Measurements from ENCODE around the gene UBE4B. TPM values are rescaled to one million over a fixed set of nuclear protein-coding genes. Genes with fewer than 3 reads are reported as not detected.
A peak's percentile ranks its signal among the peaks of the same experiment; 100 is the strongest.

Gene UBE4B
- total and polyA plus RNA-seq, 2 experiments from 2014 or later = 28.4 to 115 TPM

DNA sequence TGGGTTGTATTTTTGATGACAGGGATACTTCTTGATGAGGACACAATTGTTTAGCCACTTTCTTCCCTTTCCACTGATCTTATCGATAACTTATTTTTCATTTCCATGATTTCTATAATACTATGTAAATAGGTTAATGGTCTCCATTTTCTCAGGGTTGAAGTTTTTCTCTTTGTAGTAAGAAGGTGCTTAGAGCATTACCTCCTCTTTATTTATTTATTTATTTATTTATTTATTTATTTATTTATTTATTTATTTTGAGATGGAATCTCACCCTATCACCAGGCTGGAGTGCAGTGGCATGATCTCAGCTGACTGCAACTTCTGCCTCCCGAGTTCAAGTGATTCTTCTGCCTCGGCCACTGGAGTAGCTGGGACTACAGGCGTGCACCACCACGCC, 70.4 kb downstream of the UBE4B start:
- Histone ChIP-seq H4K20me1 (replicated peaks; ENCODE audit: insufficient read depth) (peaks cover 8% of the 10 kb centered on the region; the same call in 1 of the 2 replicates), H3K4me1 (ENCODE audit: insufficient read depth) (no peaks in the 10 kb centered on the region), H3F3A (replicated peaks; ENCODE audit: low read depth) (no peaks in the 10 kb centered on the region), H3K79me2 (replicated peaks; ENCODE audit: insufficient read depth) (peaks cover 3% of the 10 kb centered on the region; the same call in 1 of the 2 replicates), H3K4me3 (no peak overlapping the region), H3K4me2 (no peak overlapping the region), H3K36me3 (ENCODE audit: insufficient read depth) (peaks cover 20% of the 10 kb centered on the region), H3K9me2 (ENCODE audit: insufficient read depth) (no peaks in the 10 kb centered on the region), H2AFZ (no peak overlapping the region), H3K27me3 (ENCODE audit: insufficient read depth) (no peaks in the 10 kb centered on the region), H3K27ac (ENCODE audit: low read depth) (no peak overlapping the region)
- Mint-ChIP-seq H3K27me3 (ENCODE audit: insufficient read depth, low read depth, poor library complexity) (peaks cover 2% of the 10 kb centered on the region), H3K27ac (no peak overlapping the region), H3K4me1 (no peaks in the 10 kb centered on the region), H3K36me3 (ENCODE audit: low read depth) (peaks cover 47% of the 10 kb centered on the region), H3K4me3 (no peak overlapping the region), H3K9me3 (no peaks in the 10 kb centered on the region; the same call in 2 of the 3 replicates)
- no peak for ATAC-seq
- no peak for DNase-seq (ENCODE audit: low spot score)
- TF ChIP-seq JUNB (IDR thresholded peaks at IDR 0.05; ENCODE audit: unreplicated experiment) = no peak

GRCh38 chr1:10104834-10105233, 72.1 kb downstream of the UBE4B start:
- peaks cover 50% of the 10 kb centered on the region for H3K36me3 Mint-ChIP-seq (ENCODE audit: low read depth)
- no peaks in the 10 kb centered on the region for H3K9me3 Mint-ChIP-seq
- Histone ChIP-seq H3K27me3 (ENCODE audit: insufficient read depth) (no peaks in the 10 kb centered on the region), H4K20me1 (replicated peaks; ENCODE audit: insufficient read depth) (peaks cover 8% of the 10 kb centered on the region; the same call in 1 of the 2 replicates), H3K79me2 (replicated peaks; ENCODE audit: insufficient read depth) (peaks cover 3% of the 10 kb centered on the region), H3K27ac (ENCODE audit: low read depth) (no peak overlapping the region), H3K36me3 (ENCODE audit: insufficient read depth) (peaks cover 20% of the 10 kb centered on the region), H3K4me3 (no peak overlapping the region), H3F3A (replicated peaks; ENCODE audit: low read depth) (no peaks in the 10 kb centered on the region), H3K4me2 (no peak overlapping the region), H3K9me2 (ENCODE audit: insufficient read depth) (no peaks in the 10 kb centered on the region), H3K4me1 (ENCODE audit: insufficient read depth) (no peaks in the 10 kb centered on the region), H2AFZ (no peak overlapping the region)
- no peak overlapping the region for H3K27ac Mint-ChIP-seq
- no peak overlapping the region for H3K4me3 Mint-ChIP-seq
- DNase-seq (ENCODE audit: low spot score) = no peak
- H3K27me3 Mint-ChIP-seq (ENCODE audit: insufficient read depth, low read depth, poor library complexity) = peaks cover 2% of the 10 kb centered on the region
- ATAC-seq = no peak
- TF ChIP-seq STAT1 (IDR thresholded peaks at IDR 0.05; ENCODE audit: unreplicated experiment) (no peak), NANOG (IDR thresholded peaks at IDR 0.05; ENCODE audit: borderline replicate concordance) (no peak), ETS1 (IDR thresholded peaks at IDR 0.05) (no peak), EZH2phosphoT487 (IDR thresholded peaks at IDR 0.05; ENCODE audit: unreplicated experiment) (no peak), ZNF331 (CRISPR knock-in tag; IDR thresholded peaks at IDR 0.05; ENCODE audit: low read depth) (no peak), JUNB (IDR thresholded peaks at IDR 0.05; ENCODE audit: unreplicated experiment) (no peak), POLR2AphosphoS5 (IDR thresholded peaks at IDR 0.05; ENCODE audit: low read depth) (no peak)
- H3K4me1 Mint-ChIP-seq = no peaks in the 10 kb centered on the region

- H3K4me1 ChIP-seq (ENCODE audit: insufficient read depth) = no peaks in the 10 kb centered on the region
- no peak overlapping the region for H3K4me3 Mint-ChIP-seq
- no peak for DNase-seq (ENCODE audit: low spot score)
- H3F3A ChIP-seq (replicated peaks; ENCODE audit: low read depth) = no peaks in the 10 kb centered on the region
- H3K27me3 Mint-ChIP-seq (ENCODE audit: insufficient read depth, low read depth, poor library complexity) = peaks cover 2% of the 10 kb centered on the region
- H3K4me1 Mint-ChIP-seq = no peaks in the 10 kb centered on the region
- H2AFZ ChIP-seq = no peak overlapping the region
- H3K4me2 ChIP-seq = no peak overlapping the region
- H3K36me3 Mint-ChIP-seq (ENCODE audit: low read depth) = peaks cover 55% of the 10 kb centered on the region
- no peaks in the 10 kb centered on the region for H3K9me3 Mint-ChIP-seq
- H3K27me3 ChIP-seq (ENCODE audit: insufficient read depth) = no peaks in the 10 kb centered on the region
- H3K27ac Mint-ChIP-seq = no peak overlapping the region
- no peaks in the 10 kb centered on the region for H3K9me2 ChIP-seq (ENCODE audit: insufficient read depth)
- peaks cover 8% of the 10 kb centered on the region; the same call in 1 of the 2 replicates for H4K20me1 ChIP-seq (replicated peaks; ENCODE audit: insufficient read depth)
- H3K79me2 ChIP-seq (replicated peaks; ENCODE audit: insufficient read depth) = peaks cover 3% of the 10 kb centered on the region
- no peak overlapping the region for H3K4me3 ChIP-seq
- ATAC-seq = no peak
- H3K36me3 ChIP-seq (ENCODE audit: insufficient read depth) = peaks cover 20% of the 10 kb centered on the region
- no peak overlapping the region; the same call in 1 of the 2 replicates for H3K27ac ChIP-seq (ENCODE audit: low read depth)
- TF ChIP-seq EZH2phosphoT487 (IDR thresholded peaks at IDR 0.05; ENCODE audit: unreplicated experiment) (peak; percentile 53), CREB1 (CRISPR knock-in tag; IDR thresholded peaks at IDR 0.05; ENCODE audit: low read depth) (no peak), ZNF114 (CRISPR knock-in tag; IDR thresholded peaks at IDR 0.05) (no peak), CTCF (conservative IDR thresholded peaks at IDR 0.05; ENCODE audit: low read depth in 2 of 2) (no peak), EZH2 (IDR thresholded peaks at IDR 0.05; ENCODE audit: low read depth, unreplicated experiment) (no peak), POLR2AphosphoS5 (IDR thresholded peaks at IDR 0.05; ENCODE audit: low read depth) (no peak)
These were observed 72.7 kb downstream of the UBE4B start for GRCh38 chr1:10105484-10105883.

Measured in GM23338 (cell line).